GM18951 (cell line): ENCODE measurements around the gene EPB41.
"Not testable (repeated sequence)": the region's sequence is repeated elsewhere in the genome, so short reads cannot be mapped to it uniquely, and the experiment has no call there.

Experiments used
- POLR2A ChIP-seq: IDR thresholded peaks from 4 replicates; pipeline ENCODE4 v1.6.1; 2011; ENCODE audit warnings: mild to moderate bottlenecking; ENCODE audit not compliant: insufficient read length, insufficient read depth; ENCODE audit errors: extremely low read depth
- in situ Hi-C: fragments of 300-500 bp; cut with MboI; formaldehyde crosslinking; loops from one replicate; pipeline ENCODE4 v1.12.0; 2022; ENCODE audit warnings: low sequenced_read_pairs, mixed read lengths, inconsistent platforms; ENCODE audit not compliant: unreplicated experiment

The EPB41 gene

DNA sequence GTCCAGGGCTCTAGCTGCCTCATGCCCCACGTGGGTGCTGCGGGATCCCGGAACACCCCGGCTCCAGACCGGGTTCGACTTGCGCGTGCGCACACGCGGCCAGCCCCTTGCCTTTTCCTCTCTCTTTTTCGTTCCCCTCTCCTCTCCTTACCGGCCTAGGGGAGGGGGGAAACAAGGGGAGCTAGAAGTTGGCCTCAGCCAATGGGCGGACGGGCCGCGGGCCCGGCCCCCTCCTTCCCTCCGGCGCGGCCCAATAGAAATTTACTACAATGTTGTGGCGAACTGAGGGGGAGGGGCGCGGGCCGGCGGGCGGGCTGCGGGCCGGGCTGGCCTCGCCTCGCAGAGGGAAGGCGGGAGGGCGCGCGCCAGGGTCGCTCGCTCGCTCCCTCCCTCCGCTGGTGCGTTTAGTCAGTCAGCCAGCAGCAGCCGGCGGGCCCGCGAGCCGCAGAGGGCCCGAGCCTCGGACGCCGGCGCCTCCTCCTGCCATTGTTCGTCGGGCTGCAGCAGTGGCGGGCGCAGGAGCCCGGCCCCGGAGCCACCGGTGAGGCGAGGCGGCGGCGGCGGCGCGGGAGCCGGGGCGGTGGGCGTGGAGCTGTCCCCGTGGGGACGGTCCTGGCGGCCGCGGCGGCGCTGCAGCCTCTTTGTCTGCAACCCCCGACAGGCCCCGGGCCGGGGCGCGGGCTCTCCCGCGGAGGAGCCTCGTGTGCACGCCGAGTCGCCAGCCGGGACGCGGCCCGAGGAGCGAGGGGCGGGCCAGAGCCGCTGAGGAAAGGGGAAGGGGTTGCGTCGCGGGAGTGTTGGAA, at the start of gene EPB41:
EPB41 (plus strand) TSS at position 342 of the 803 bp plus-strand sequence. CDS start 72,869 bp downstream, outside the sequence.
- peak; percentile 35 for TF ChIP-seq POLR2A
- in situ Hi-C loops: no loop called here

DNA sequence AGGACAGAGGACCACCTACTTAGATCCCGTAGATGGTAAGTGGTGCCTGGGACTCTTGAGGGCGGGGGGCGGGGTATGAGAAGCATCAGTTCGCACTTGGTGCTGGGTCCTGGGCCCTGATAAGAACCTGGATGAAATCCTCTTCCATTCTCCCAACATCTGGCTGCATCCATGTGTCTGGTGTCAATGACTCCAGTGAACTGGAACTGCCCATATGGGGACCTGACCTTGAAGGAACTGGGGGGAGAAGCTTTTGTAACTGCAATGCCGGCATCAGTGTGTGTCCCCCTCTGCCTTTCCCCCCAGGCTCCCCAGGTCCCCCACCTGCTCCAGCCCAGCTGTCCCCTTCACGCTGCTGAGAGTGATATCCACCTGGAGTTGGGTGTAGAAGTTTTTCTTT, 49.7 kb upstream of the EPB41 start:
- in situ Hi-C loops: no loop called here
- no peak for TF ChIP-seq POLR2A

DNA sequence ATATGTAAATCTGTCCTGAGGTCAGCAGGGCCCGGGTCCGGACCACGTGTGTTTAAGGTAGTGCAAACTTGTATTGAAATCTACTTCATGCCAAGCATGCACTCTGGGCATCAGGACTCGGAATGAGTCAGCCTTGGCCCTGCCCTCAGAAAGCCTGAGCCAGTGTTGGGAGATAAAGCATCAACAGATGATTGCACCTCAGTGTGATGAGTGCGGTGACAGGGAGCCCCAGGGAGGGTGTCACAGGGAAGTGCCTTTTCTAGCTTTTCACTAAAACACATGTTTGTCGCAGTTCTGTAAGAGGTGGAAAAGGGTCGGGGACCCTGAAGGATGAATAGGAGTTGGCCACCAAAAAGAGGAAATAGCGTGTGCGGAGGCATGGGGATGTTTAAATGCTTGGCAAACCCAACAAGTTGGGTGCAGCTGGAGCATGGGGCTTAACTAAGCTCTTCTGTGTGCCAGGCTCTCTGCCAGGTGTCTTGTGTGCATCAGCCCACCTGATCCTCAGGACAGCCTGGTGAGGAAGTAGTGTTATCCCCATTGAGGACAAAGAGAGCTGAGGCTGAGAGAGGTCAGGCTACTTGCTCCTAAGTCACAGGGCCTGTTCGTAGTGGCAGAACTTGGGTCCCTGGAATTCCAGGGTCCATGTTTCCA, 48.2 kb upstream of the EPB41 start:
- TF ChIP-seq POLR2A: no peak
- in situ Hi-C loops: no loop called here

DNA sequence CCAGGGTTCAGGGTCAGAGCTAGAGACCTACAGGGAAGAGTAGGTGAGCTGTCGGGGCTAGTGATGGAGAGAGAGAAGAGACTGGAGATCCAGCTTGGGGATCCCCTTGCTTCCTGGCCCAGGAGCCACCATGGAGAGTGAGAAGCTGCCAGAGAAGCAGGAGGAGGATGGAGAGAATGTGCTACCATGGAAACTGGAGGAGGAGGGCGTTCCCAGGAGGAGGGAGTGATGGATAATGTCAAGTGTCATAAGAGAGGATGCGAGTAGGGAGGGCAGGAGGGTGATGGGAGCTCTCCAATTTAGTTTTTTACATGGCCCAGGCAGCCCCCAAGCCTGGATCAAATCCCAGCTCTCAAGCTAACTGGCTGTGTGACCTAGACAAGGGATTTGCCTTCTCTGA, 46.5 kb upstream of the EPB41 start:
- TF ChIP-seq POLR2A: no peak
- in situ Hi-C loops: no loop called here

DNA sequence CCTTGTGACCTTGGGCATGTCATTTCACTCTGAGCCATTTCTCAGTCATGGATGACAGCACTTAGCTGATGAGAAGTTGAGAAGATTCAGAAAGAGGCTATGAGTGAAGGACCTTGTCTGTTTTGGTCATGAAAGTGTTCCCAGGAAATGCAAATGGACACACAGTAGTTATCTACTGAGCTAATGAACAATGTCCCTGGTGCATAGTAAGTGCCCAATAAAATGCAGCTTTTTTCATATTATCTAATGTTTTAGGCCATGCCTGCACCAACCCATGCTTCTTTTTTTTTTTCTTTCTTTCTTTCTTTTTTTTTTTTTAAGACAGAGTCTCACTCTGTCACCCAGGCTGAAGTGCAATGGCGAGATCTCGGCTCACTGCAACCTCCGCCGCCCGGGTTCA, 44.4 kb upstream of the EPB41 start:
- in situ Hi-C loops: loop anchor here (5.0 kb wide), 1 partner anchor 83 kb away; no protein-coding TSS in a partner anchor
- no peak for TF ChIP-seq POLR2A

DNA sequence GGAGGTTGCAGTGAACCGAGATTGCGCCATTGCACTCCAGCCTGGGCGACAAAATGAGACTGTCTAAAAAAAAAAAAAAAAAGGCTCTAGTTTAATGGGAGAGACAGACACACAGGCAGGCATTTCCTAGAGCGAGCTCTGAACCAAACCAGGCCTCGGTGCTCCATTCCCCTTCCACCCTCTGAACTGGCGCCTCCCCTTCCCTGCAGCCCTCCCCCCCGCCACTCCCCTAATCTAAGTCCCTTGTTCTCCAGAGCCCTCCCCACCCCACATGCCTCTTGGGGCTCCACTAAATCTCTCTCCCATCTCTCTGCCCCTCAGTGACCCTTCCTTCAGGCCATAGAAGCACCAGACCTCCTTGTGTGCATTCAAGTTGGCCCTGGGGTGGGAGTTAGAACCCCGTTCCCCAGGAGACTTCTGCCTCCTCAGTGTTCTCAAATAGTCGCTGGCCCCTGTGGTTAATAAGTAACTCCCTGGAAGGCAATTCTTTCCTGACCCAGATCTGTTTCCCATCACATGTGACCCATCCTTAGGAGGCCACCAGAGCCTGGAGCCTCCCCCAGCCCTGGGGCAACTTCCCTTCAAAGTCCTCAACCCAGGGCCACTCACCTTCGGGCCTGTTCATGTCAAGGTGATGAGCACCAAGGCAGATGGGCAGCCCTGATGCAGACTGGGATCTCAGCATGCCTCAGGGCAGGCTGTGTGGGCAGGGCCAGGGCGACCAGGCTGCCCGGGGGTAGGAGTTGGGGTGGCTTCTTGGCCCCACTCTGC, 42.6 kb upstream of the EPB41 start:
- no peak for TF ChIP-seq POLR2A
- in situ Hi-C loops: loop anchor here (5.0 kb wide), 1 partner anchor 85 kb away; no protein-coding TSS in a partner anchor

DNA sequence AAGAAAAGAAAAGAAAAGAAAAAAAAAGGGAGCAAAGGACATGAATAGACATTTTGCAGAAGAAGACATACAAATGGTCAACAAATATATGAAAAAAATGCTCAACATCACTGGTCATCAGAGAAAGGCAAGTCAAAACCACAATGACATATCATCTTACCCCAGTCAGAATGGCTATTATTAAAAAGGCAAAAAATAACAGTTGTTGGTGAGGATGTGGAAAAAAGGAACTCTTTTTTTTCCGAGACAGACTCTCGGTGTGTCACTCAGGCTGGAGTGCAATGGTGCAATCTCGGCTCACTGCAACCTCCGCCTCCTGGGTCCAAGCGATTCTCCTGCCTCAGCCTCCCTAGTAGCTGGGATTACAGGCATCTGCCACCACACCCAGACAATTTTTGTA, 39.2 kb upstream of the EPB41 start:
- in situ Hi-C loops: not testable (repeated sequence)

DNA sequence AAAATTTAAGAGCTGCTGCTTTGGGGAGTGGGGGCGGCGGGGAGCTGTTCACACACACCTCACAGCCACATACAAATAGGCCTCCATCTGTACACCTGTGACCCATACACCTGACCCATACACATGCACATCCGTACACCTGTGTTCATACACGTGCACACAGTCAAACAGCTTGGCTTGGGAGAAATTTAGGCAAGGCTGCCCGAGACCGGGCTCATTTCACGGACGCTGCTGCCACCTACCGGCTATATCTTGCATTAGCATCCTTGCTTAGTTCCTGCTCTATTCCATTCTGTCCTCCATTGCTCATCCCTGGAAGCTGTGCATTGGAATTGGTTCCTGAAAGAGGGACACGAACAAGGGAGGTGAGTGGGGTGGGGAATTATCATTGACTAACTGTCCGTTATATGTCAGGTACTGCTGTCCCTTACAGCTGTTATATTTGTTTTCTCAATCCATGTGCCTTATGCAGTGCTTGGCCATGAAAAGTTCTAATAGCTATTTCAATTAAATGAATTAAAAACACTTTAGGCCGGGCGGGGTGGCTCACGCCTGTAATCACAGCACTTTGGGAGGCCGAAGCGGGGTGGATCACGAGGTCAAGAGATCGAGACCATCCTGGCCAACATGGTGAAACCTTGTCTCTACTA, 37.1 kb upstream of the EPB41 start:
- in situ Hi-C loops: no loop called here
- no peak for TF ChIP-seq POLR2A

DNA sequence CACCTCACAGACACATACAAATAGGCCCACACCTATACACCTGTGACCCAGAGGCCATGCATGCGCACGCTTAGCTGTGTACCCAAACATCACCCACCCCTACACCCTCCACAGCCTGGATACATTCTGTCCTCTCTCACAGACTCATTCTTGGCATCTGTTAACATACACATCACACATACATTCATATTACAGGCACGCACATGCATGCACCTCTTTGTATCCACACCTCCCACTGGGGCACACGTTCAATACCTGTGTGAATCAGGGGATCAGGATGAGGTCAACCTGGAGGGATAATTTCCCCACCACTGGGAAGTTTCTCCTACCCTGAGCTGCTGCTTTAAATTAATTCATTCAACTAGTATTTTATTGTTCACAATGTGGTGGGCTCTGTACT, 35.6 kb upstream of the EPB41 start:
- in situ Hi-C loops: no loop called here
- no peak for TF ChIP-seq POLR2A

DNA sequence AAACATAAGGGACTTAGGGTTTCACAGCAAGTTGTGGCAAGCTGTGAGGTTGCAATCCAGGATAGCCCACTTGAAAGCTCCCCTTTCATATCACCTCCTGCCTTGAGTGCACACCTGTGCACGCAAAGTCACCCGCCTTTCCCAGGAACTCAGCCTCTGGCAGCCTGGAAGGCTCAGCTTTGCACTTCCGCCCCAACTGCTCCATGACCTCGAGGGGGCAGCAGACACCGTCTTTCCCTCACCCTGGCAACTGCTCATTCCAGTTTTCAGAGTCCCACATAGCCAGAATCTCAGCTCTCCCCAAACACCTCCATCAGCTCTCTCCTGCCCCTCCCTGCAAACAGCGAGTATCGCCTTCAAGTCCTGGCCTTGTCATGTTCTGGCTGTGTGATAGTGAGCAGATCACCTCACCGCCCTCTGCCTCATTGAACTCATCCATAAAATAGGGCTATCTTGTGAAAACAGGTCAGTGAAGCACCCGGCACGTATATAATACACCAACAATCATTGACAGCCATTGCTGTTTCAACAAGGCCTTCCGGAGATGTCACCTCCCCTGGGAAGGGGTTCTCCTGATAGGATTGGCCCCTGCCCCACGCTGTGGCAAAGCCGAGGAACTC, 32.2 kb upstream of the EPB41 start:
- in situ Hi-C loops: loop anchor here (5.0 to 10.0 kb wide), 2 partner anchors 150 to 313 kb away; no protein-coding TSS in a partner anchor
- TF ChIP-seq POLR2A: no peak

DNA sequence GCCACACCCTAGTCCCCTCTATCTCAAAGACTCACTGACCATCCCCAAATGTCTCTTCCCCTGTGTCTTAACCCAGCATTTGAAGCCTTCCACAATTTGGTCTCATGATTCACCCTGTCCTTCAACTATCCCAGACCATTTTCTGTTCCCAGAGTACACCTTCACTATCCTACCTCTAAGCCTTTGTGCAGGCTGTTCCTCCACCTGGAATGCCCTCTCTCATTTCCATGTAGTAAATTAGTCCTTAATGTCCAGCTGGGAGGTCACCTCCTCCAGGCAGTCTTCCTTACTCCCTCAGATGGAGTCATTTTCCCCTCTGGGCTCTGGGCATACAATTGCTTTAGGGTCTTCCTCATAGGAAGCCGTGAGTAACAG, 31.1 kb upstream of the EPB41 start:
- no peak for TF ChIP-seq POLR2A
- in situ Hi-C loops: loop anchor here (5.0 to 10.0 kb wide), 2 partner anchors 149 to 312 kb away; no protein-coding TSS in a partner anchor

DNA sequence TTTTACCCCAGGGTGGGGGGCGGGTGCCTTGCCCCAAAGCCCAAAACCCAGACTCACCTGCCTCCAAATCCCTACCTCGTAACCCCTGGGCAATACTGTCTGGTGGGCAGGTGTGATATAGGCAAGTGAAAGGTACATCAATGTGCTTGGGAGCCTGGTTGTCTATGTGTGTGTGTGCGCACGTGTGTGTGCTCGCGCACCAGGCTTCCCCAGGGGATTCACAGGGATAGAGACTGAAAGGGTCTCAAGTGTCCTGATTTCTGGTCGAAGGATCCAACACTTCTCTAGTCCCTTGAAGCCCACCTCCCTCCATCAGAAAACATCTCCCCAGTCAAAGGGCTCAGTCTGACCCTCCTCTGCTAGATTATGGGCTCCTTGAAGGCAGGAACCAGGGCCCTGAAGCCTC, 28.9 kb upstream of the EPB41 start:
- in situ Hi-C loops: loop anchor here (10.0 kb wide), 1 partner anchor 309 kb away; no protein-coding TSS in a partner anchor
- TF ChIP-seq POLR2A: no peak
